Aortic smooth muscle cell (primary cell): ENCODE results near the gene CUL3. TPM values are rescaled to one million over a fixed set of nuclear protein-coding genes. Genes with fewer than 3 reads are reported as not detected.

Experiments used
- total RNA-seq: library from RNA; depleted of rRNA; stranded (reverse); fragments of >200 nt; gene quantifications from 2 replicates; pipeline ENCODE4 v1.2.3, GENCODE V29; 2014

The CUL3 gene
- 62.4 and 72.5 TPM in 2 replicates for total RNA-seq

DNA sequence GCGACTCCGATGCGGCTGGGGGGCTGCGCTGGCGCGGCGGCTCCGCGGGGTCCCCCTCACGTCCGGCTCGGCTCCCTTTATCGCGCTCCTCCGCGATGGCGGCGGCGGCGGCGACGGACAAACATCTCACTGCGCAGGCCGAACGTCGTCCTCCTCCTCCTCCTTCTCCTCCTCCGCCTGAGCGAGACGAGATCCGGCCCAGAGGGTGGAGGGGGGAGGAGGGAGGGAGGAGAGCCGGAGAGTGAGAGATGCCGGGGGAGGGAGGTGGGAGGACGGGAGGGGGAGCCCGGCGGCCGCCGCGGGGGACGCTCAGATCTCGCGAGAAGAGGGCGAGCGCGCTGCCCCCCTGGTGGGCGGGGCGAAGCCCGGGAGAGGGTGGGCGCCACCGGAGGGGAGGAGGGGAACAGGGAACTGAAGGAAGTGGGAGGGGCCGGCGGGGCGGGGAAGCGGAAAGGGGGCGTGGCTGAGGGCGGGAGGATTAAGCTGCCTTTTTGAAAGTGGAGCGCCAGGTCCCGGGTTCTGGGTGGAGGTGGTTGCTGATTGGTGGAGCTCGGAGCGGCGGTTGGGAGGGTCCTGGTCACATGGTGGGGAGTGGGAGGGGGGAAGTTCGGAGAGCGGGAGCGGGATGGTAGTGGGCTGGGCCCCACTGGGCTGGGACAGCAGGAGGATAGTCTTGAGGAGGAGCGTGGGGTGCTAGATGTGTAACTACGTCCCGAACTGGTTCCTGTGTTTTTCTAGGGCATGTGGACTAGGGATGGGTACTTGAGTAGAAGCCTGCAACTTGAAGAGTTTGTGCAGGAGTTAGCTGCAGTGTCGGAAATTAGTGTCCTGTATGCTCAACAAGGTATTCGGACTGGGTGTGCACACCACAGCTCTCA lies at the start of gene CUL3:
CUL3 (minus strand) TSS at position 153 of the 878 bp plus-strand sequence. CDS start 354 bp downstream, outside the sequence.

Other genes with a start within 250 kb of the CUL3 start
- gene FAM124B, start 183.3 kb downstream of the CUL3 start, total RNA-seq: 2.1 and 3.6 TPM in 2 replicates
- gene CCDC195, start 131.0 kb upstream of the CUL3 start, total RNA-seq: not detected in 2 replicates